ENCODE data around the gene CDH6. TPM values are rescaled to one million over a fixed set of nuclear protein-coding genes. Genes with fewer than 3 reads are reported as not detected.
A peak's percentile ranks its signal among the peaks of the same experiment; 100 is the strongest.

The CDH6 gene
- total RNA-seq, 1 donor from 2014 or later, result 233 TPM

- TF ChIP-seq, protein P1, sequence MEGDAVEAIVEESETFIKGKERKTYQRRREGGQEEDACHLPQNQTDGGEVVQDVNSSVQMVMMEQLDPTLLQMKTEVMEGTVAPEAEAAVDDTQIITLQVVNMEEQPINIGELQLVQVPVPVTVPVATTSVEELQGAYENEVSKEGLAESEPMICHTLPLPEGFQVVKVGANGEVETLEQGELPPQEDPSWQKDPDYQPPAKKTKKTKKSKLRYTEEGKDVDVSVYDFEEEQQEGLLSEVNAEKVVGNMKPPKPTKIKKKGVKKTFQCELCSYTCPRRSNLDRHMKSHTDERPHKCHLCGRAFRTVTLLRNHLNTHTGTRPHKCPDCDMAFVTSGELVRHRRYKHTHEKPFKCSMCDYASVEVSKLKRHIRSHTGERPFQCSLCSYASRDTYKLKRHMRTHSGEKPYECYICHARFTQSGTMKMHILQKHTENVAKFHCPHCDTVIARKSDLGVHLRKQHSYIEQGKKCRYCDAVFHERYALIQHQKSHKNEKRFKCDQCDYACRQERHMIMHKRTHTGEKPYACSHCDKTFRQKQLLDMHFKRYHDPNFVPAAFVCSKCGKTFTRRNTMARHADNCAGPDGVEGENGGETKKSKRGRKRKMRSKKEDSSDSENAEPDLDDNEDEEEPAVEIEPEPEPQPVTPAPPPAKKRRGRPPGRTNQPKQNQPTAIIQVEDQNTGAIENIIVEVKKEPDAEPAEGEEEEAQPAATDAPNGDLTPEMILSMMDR (conservative IDR thresholded peaks at IDR 0.05), result no peak
- no peak for DNase-seq (ENCODE audit: low read depth, low spot score)
- no peaks in the 10 kb centered on the region for H3K27me3 Mint-ChIP-seq (ENCODE audit: low read depth)
- H3K36me3 Mint-ChIP-seq (ENCODE audit: low read depth), result peaks cover 10% of the 10 kb centered on the region
- H3K9me3 Mint-ChIP-seq, result no peaks in the 10 kb centered on the region
- H3K27ac Mint-ChIP-seq (ENCODE audit: unreplicated experiment), result no peak overlapping the region
- H3K4me1 Mint-ChIP-seq, result peaks cover 55% of the 10 kb centered on the region
- H3K4me3 Mint-ChIP-seq, result no peak overlapping the region
These were observed 24.0 kb downstream of the CDH6 start for GRCh38 chr5:31217446-31217845.

DNA sequence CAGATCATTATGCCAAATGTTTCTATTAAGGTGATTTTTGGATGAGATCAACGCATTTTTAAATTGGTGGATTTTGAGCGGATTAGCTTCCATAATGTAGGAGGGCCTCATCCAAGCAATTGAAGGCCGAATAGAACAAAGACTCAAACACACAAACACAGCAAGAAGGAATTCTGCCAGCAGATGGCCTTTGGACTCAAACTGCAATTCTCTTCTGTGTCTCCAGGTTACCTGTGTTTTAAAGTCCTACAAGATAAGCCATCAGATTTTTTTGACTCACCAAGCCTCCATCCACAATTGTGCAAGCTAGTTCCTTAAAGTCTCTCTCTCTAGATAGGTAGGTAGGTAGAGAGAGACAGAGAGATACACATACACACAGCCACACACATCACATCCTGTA lies 25.5 kb downstream of the CDH6 start:
- TF ChIP-seq, protein P1 (conservative IDR thresholded peaks at IDR 0.05), result no peak
- Mint-ChIP-seq H3K27me3 (ENCODE audit: low read depth) (no peaks in the 10 kb centered on the region), H3K36me3 (ENCODE audit: low read depth) (peaks cover 12% of the 10 kb centered on the region), H3K4me1 (peaks cover 47% of the 10 kb centered on the region), H3K4me3 (peak overlapping the region; percentile 1), H3K9me3 (no peaks in the 10 kb centered on the region), H3K27ac (ENCODE audit: unreplicated experiment) (no peak overlapping the region)
- DNase-seq (ENCODE audit: low read depth, low spot score), result no peak

GRCh38 chr5:31221001-31221400 lies 27.5 kb downstream of the CDH6 start:
- Mint-ChIP-seq H3K9me3 (peaks cover 3% of the 10 kb centered on the region), H3K27ac (ENCODE audit: unreplicated experiment) (no peak overlapping the region), H3K4me3 (no peak overlapping the region), H3K4me1 (peaks cover 44% of the 10 kb centered on the region), H3K36me3 (ENCODE audit: low read depth) (peaks cover 19% of the 10 kb centered on the region), H3K27me3 (ENCODE audit: low read depth) (no peaks in the 10 kb centered on the region)
- no peak for DNase-seq (ENCODE audit: low read depth, low spot score)
- TF ChIP-seq, protein P1 (conservative IDR thresholded peaks at IDR 0.05), result no peak

- Mint-ChIP-seq H3K36me3 (ENCODE audit: low read depth) (peaks cover 23% of the 10 kb centered on the region), H3K27me3 (ENCODE audit: low read depth) (no peaks in the 10 kb centered on the region), H3K4me1 (peaks cover 47% of the 10 kb centered on the region), H3K9me3 (peaks cover 7% of the 10 kb centered on the region), H3K4me3 (peak overlapping the region; percentile 47), H3K27ac (ENCODE audit: unreplicated experiment) (peak overlapping the region; percentile 1)
- no peak for DNase-seq (ENCODE audit: low read depth, low spot score)
- TF ChIP-seq, protein P1 (conservative IDR thresholded peaks at IDR 0.05), result no peak
These were observed 31.6 kb downstream of the CDH6 start for GRCh38 chr5:31225118-31225517.

- peak overlapping the region; percentile 1 for H3K27ac Mint-ChIP-seq (ENCODE audit: unreplicated experiment)
- peaks cover 43% of the 10 kb centered on the region for H3K4me1 Mint-ChIP-seq
- no peak overlapping the region for H3K4me3 Mint-ChIP-seq
- H3K36me3 Mint-ChIP-seq (ENCODE audit: low read depth), result peaks cover 23% of the 10 kb centered on the region
- TF ChIP-seq, protein P1 (conservative IDR thresholded peaks at IDR 0.05), result no peak
- no peak for DNase-seq (ENCODE audit: low read depth, low spot score)
- H3K9me3 Mint-ChIP-seq, result peaks cover 7% of the 10 kb centered on the region
- no peaks in the 10 kb centered on the region for H3K27me3 Mint-ChIP-seq (ENCODE audit: low read depth)
These were observed 32.1 kb downstream of the CDH6 start for GRCh38 chr5:31225613-31226012.

DNA sequence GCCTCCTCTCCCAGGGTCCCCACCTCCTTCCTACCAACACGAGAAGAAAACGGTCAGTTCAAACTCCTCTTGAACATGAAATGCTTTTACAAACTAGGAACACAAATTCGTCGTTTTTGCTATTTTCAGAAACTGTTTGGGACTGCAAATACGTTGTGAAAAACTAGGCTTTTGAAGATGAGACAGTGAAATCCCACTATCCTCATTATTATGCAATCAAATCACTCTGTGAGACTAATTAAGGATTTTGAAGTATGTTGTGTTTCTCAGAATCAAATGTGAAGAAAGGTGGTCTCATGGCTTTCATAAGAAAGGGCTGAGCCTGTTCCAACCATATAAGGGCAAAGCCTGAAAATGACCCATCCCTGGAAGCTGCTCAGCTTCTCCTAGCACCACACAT lies 33.2 kb downstream of the CDH6 start:
- TF ChIP-seq, protein P1 (conservative IDR thresholded peaks at IDR 0.05), result no peak
- H3K4me1 Mint-ChIP-seq, result peaks cover 38% of the 10 kb centered on the region
- H3K27ac Mint-ChIP-seq (ENCODE audit: unreplicated experiment), result peak overlapping the region; percentile 46
- no peak for DNase-seq (ENCODE audit: low read depth, low spot score)
- H3K36me3 Mint-ChIP-seq (ENCODE audit: low read depth), result peaks cover 23% of the 10 kb centered on the region
- peaks cover 7% of the 10 kb centered on the region for H3K9me3 Mint-ChIP-seq
- H3K27me3 Mint-ChIP-seq (ENCODE audit: low read depth), result no peaks in the 10 kb centered on the region
- H3K4me3 Mint-ChIP-seq, result no peak overlapping the region

All from neural crest cell (in vitro differentiated cells).